GM23338 (cell line): Measurements from ENCODE around the gene STIM2. TPM values are rescaled to one million over a fixed set of nuclear protein-coding genes. Genes with fewer than 3 reads are reported as not detected.
A peak's percentile ranks its signal among the peaks of the same experiment; 100 is the strongest.

Experiments used
- ATAC-seq: fragments of 200-7000 bp; cut with Tn5 transposase; 3 replicates; pipeline ENCODE4 v1.9.1; 2020
- DNase-seq: peaks from one replicate; pipeline ENCODE4 v3.0.0-alpha.2; 2015; ENCODE audit warnings: low spot score
- H2AFZ ChIP-seq: fragments of 200-600 bp; sonication (generic); 2 replicates; pipeline ENCODE4 v1.8.0; 2016; ENCODE audit warnings: antibody characterized with exemption, mild to moderate bottlenecking, moderate library complexity
- H3F3A ChIP-seq: fragments of 200-600 bp; sonication (generic); replicated peaks from 2 replicates; pipeline ENCODE4 v1.8.0; 2017; ENCODE audit warnings: antibody characterized with exemption, mixed run types, low read depth
- H3K27ac ChIP-seq: fragments of 200-600 bp; sonication (generic); 2 replicates; pipeline ENCODE4 v1.6.1; 2016; ENCODE audit warnings: low read depth
- H3K27me3 ChIP-seq: fragments of 200-600 bp; sonication (generic); 2 replicates; pipeline ENCODE4 v1.8.0; 2016; ENCODE audit warnings: mild to moderate bottlenecking, mixed run types, moderate library complexity; ENCODE audit not compliant: insufficient read depth
- H3K36me3 ChIP-seq: fragments of 200-600 bp; sonication (generic); 2 replicates; pipeline ENCODE4 v1.8.0; 2016; ENCODE audit warnings: mild to moderate bottlenecking; ENCODE audit not compliant: insufficient read depth
- H3K4me1 ChIP-seq: fragments of 200-600 bp; sonication (generic); 2 replicates; pipeline ENCODE4 v1.8.0; 2016; ENCODE audit warnings: mild to moderate bottlenecking, moderate library complexity; ENCODE audit not compliant: insufficient read depth
- H3K4me2 ChIP-seq: fragments of 200-600 bp; sonication (generic); 2 replicates; pipeline ENCODE4 v1.7.1; 2017; ENCODE audit warnings: mixed run types
- H3K4me3 ChIP-seq: fragments of 200-600 bp; sonication (generic); 2 replicates; pipeline ENCODE4 v1.6.1; 2016; ENCODE audit warnings: mixed run types
- H3K79me2 ChIP-seq: fragments of 200-600 bp; sonication (generic); replicated peaks from 2 replicates; pipeline ENCODE4 v1.8.0; 2017; ENCODE audit warnings: mild to moderate bottlenecking; ENCODE audit not compliant: insufficient read depth
- H3K9me2 ChIP-seq: fragments of 200-600 bp; sonication (generic); 2 replicates; pipeline ENCODE4 v1.8.0; 2017; ENCODE audit not compliant: insufficient read depth
- H4K20me1 ChIP-seq: fragments of 200-600 bp; sonication (generic); replicated peaks from 2 replicates; pipeline ENCODE4 v1.8.0; 2017; ENCODE audit warnings: mild to moderate bottlenecking; ENCODE audit not compliant: insufficient read depth
- H3K27ac Mint-ChIP-seq: 2 replicates; pipeline ENCODE4 v1.8.0; 2020; ENCODE audit warnings: inconsistent platforms, mild to moderate bottlenecking, moderate library complexity, mixed read lengths
- H3K27me3 Mint-ChIP-seq: 3 replicates; pipeline ENCODE4 v1.8.0; 2022; ENCODE audit warnings: low read depth, mild to moderate bottlenecking, moderate library complexity, mixed read lengths, inconsistent platforms; ENCODE audit not compliant: insufficient read depth, poor library complexity
- H3K36me3 Mint-ChIP-seq: 3 replicates; pipeline ENCODE4 v1.8.0; 2021; ENCODE audit warnings: low read depth, mild to moderate bottlenecking, inconsistent platforms, moderate library complexity, mixed read lengths
- H3K4me1 Mint-ChIP-seq: 3 replicates; pipeline ENCODE4 v1.8.0; 2020; ENCODE audit warnings: mild to moderate bottlenecking, inconsistent platforms, mixed read lengths
- H3K4me3 Mint-ChIP-seq: 3 replicates; pipeline ENCODE4 v1.8.0; 2021; ENCODE audit warnings: moderate library complexity, mild to moderate bottlenecking, inconsistent platforms, mixed read lengths
- H3K9me3 Mint-ChIP-seq: 3 replicates; pipeline ENCODE4 v1.8.0; 2020; ENCODE audit warnings: moderate library complexity, mild to moderate bottlenecking, inconsistent platforms, mixed read lengths
- CREB1 ChIP-seq: fragments of 250-450 bp; sonication (Bioruptor Pico); IDR thresholded peaks from 2 replicates; pipeline ENCODE4 v1.5.0; 2020; ENCODE audit warnings: low read depth, mild to moderate bottlenecking, moderate library complexity
- CTCF ChIP-seq, 2 experiments: fragments of 200-600 bp in 1 of 2; sonication (generic) in 1 of 2; conservative IDR thresholded peaks; 2 replicates each; pipeline versions ENCODE4 v1.5.1 to v1.6.1; 2016 to 2017; ENCODE audit warnings: antibody characterized with exemption in 2 of 2, low read depth in 2 of 2, mild to moderate bottlenecking in 2 of 2, moderate library complexity in 1 of 2
- EZH2 ChIP-seq: fragments of 200-600 bp; sonication (generic); IDR thresholded peaks from one replicate; pipeline ENCODE4 v1.8.0; 2017; ENCODE audit warnings: antibody characterized with exemption, mild to moderate bottlenecking, low read depth; ENCODE audit not compliant: unreplicated experiment
- EZH2phosphoT487 ChIP-seq: fragments of 200-600 bp; sonication (generic); IDR thresholded peaks from one replicate; pipeline ENCODE4 v1.8.1; 2018; ENCODE audit warnings: antibody characterized with exemption; ENCODE audit not compliant: unreplicated experiment
- JUNB ChIP-seq: IDR thresholded peaks from one replicate; pipeline ENCODE4 v1.6.1; 2016; ENCODE audit warnings: antibody characterized with exemption; ENCODE audit not compliant: unreplicated experiment
- NANOG ChIP-seq: IDR thresholded peaks from 2 replicates; pipeline ENCODE4 v1.6.1; 2016; ENCODE audit warnings: antibody characterized with exemption, borderline replicate concordance
- POLR2AphosphoS5 ChIP-seq: IDR thresholded peaks from 2 replicates; pipeline ENCODE4 v1.6.1; 2016; ENCODE audit warnings: antibody characterized with exemption, low read depth
- STAT1 ChIP-seq: IDR thresholded peaks from one replicate; pipeline ENCODE4 v1.6.1; 2016; ENCODE audit warnings: antibody characterized with exemption; ENCODE audit not compliant: unreplicated experiment
- ZNF114 ChIP-seq: fragments of 250-450 bp; sonication (Bioruptor Pico); IDR thresholded peaks from 2 replicates; pipeline ENCODE4 v1.5.0; 2020; ENCODE audit warnings: mild to moderate bottlenecking, moderate library complexity
- ZNF331 ChIP-seq: fragments of 250-450 bp; sonication (Bioruptor Pico); IDR thresholded peaks from 2 replicates; pipeline ENCODE4 v1.5.0; 2020; ENCODE audit warnings: low read depth, mild to moderate bottlenecking, moderate library complexity
- polyA plus RNA-seq: library from polyadenylated mRNA; unstranded; fragments of >200 nt; fragmentation: Nextera tagmentation; extraction: Ambion mirVana; gene quantifications from 2 replicates; pipeline ENCODE4 v1.2.1, GENCODE V29; 2016
- total RNA-seq: library from RNA; depleted of rRNA; stranded (reverse); fragments of >200 nt; shearing (Covaris generic); gene quantifications from 2 replicates; pipeline ENCODE4 v1.2.3, GENCODE V29; 2014
- TF ChIP-seq, protein P1 (sequence below): fragments of 250-450 bp; sonication (Bioruptor Pico); IDR thresholded peaks from 2 replicates; pipeline ENCODE4 v1.5.0; 2020; ENCODE audit warnings: mild to moderate bottlenecking, moderate library complexity
- TF ChIP-seq, protein P2 (sequence below): IDR thresholded peaks from 2 replicates; pipeline ENCODE4 v1.6.1; 2016; ENCODE audit warnings: antibody characterized with exemption
- TF ChIP-seq, protein P3 (sequence below): IDR thresholded peaks from one replicate; pipeline ENCODE4 v1.6.1; 2018; ENCODE audit warnings: antibody characterized with exemption; ENCODE audit not compliant: unreplicated experiment

The STIM2 gene
- total and polyA plus RNA-seq, 2 experiments from 2014 or later, result 13.1 to 17.8 TPM

GRCh38 chr4:27062256-27062655, 201.6 kb downstream of the STIM2 start:
- ATAC-seq (no peak), DNase-seq (no peak)
- Mint-ChIP-seq H3K4me1 (peaks cover 12% of the 10 kb centered on the region; the same call in 2 of the 3 replicates), H3K9me3 (no peaks in the 10 kb centered on the region), H3K36me3 (no peaks in the 10 kb centered on the region), H3K27me3 (peaks cover 2% of the 10 kb centered on the region), H3K27ac (no peak overlapping the region), H3K4me3 (no peak overlapping the region)
- H4K20me1 ChIP-seq, result no peaks in the 10 kb centered on the region
- H3K4me3 ChIP-seq, result no peak overlapping the region
- no peak overlapping the region for H3K4me2 ChIP-seq
- no peaks in the 10 kb centered on the region for H3K36me3 ChIP-seq
- peaks cover 10% of the 10 kb centered on the region; the same call in 1 of the 2 replicates for H3K4me1 ChIP-seq
- no peak overlapping the region for H3K27ac ChIP-seq
- TF ChIP-seq EZH2 (no peak), ZNF114 (CRISPR knock-in tag) (no peak), CTCF (conservative IDR thresholded peaks at IDR 0.05; ENCODE audit: low read depth in 2 of 2) (no peak), CREB1 (CRISPR knock-in tag) (no peak), JUNB (no peak), ZNF331 (no peak), STAT1 (no peak), EZH2phosphoT487 (no peak), POLR2AphosphoS5 (no peak), NANOG (no peak)
- TF ChIP-seq, protein P1, sequence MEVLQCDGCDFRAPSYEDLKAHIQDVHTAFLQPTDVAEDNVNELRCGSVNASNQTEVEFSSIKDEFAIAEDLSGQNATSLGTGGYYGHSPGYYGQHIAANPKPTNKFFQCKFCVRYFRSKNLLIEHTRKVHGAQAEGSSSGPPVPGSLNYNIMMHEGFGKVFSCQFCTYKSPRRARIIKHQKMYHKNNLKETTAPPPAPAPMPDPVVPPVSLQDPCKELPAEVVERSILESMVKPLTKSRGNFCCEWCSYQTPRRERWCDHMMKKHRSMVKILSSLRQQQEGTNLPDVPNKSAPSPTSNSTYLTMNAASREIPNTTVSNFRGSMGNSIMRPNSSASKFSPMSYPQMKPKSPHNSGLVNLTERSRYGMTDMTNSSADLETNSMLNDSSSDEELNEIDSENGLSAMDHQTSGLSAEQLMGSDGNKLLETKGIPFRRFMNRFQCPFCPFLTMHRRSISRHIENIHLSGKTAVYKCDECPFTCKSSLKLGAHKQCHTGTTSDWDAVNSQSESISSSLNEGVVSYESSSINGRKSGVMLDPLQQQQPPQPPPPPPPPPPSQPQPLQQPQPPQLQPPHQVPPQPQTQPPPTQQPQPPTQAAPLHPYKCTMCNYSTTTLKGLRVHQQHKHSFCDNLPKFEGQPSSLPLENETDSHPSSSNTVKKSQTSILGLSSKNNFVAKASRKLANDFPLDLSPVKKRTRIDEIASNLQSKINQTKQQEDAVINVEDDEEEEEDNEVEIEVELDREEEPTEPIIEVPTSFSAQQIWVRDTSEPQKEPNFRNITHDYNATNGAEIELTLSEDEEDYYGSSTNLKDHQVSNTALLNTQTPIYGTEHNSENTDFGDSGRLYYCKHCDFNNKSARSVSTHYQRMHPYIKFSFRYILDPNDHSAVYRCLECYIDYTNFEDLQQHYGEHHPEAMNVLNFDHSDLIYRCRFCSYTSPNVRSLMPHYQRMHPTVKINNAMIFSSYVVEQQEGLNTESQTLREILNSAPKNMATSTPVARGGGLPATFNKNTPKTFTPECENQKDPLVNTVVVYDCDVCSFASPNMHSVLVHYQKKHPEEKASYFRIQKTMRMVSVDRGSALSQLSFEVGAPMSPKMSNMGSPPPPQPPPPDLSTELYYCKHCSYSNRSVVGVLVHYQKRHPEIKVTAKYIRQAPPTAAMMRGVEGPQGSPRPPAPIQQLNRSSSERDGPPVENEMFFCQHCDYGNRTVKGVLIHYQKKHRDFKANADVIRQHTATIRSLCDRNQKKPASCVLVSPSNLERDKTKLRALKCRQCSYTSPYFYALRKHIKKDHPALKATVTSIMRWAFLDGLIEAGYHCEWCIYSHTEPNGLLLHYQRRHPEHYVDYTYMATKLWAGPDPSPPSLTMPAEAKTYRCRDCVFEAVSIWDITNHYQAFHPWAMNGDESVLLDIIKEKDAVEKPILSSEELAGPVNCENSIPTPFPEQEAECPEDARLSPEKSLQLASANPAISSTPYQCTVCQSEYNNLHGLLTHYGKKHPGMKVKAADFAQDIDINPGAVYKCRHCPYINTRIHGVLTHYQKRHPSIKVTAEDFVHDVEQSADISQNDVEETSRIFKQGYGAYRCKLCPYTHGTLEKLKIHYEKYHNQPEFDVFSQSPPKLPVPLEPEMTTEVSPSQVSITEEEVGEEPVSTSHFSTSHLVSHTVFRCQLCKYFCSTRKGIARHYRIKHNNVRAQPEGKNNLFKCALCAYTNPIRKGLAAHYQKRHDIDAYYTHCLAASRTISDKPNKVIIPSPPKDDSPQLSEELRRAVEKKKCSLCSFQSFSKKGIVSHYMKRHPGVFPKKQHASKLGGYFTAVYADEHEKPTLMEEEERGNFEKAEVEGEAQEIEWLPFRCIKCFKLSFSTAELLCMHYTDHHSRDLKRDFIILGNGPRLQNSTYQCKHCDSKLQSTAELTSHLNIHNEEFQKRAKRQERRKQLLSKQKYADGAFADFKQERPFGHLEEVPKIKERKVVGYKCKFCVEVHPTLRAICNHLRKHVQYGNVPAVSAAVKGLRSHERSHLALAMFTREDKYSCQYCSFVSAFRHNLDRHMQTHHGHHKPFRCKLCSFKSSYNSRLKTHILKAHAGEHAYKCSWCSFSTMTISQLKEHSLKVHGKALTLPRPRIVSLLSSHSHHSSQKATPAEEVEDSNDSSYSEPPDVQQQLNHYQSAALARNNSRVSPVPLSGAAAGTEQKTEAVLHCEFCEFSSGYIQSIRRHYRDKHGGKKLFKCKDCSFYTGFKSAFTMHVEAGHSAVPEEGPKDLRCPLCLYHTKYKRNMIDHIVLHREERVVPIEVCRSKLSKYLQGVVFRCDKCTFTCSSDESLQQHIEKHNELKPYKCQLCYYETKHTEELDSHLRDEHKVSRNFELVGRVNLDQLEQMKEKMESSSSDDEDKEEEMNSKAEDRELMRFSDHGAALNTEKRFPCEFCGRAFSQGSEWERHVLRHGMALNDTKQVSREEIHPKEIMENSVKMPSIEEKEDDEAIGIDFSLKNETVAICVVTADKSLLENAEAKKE, result no peak
- TF ChIP-seq, protein P2, sequence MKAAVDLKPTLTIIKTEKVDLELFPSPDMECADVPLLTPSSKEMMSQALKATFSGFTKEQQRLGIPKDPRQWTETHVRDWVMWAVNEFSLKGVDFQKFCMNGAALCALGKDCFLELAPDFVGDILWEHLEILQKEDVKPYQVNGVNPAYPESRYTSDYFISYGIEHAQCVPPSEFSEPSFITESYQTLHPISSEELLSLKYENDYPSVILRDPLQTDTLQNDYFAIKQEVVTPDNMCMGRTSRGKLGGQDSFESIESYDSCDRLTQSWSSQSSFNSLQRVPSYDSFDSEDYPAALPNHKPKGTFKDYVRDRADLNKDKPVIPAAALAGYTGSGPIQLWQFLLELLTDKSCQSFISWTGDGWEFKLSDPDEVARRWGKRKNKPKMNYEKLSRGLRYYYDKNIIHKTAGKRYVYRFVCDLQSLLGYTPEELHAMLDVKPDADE, result no peak
- TF ChIP-seq, protein P3, sequence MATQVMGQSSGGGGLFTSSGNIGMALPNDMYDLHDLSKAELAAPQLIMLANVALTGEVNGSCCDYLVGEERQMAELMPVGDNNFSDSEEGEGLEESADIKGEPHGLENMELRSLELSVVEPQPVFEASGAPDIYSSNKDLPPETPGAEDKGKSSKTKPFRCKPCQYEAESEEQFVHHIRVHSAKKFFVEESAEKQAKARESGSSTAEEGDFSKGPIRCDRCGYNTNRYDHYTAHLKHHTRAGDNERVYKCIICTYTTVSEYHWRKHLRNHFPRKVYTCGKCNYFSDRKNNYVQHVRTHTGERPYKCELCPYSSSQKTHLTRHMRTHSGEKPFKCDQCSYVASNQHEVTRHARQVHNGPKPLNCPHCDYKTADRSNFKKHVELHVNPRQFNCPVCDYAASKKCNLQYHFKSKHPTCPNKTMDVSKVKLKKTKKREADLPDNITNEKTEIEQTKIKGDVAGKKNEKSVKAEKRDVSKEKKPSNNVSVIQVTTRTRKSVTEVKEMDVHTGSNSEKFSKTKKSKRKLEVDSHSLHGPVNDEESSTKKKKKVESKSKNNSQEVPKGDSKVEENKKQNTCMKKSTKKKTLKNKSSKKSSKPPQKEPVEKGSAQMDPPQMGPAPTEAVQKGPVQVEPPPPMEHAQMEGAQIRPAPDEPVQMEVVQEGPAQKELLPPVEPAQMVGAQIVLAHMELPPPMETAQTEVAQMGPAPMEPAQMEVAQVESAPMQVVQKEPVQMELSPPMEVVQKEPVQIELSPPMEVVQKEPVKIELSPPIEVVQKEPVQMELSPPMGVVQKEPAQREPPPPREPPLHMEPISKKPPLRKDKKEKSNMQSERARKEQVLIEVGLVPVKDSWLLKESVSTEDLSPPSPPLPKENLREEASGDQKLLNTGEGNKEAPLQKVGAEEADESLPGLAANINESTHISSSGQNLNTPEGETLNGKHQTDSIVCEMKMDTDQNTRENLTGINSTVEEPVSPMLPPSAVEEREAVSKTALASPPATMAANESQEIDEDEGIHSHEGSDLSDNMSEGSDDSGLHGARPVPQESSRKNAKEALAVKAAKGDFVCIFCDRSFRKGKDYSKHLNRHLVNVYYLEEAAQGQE, result no peak
- no peaks in the 10 kb centered on the region for H3F3A ChIP-seq
- H3K79me2 ChIP-seq, result no peaks in the 10 kb centered on the region
- peaks cover 4% of the 10 kb centered on the region; the same call in 1 of the 2 replicates for H3K9me2 ChIP-seq
- no peaks in the 10 kb centered on the region for H3K27me3 ChIP-seq
- H2AFZ ChIP-seq, result peak overlapping the region; percentile 38; the same call in 1 of the 2 replicates
